Hematopoietic multipotent progenitor cell treated with erythropoietin and hydrocortisone succinate and interleukin-3 and kit ligand, for 15 days (in vitro differentiated cells): ENCODE data around the gene LONP2.
"Not testable (repeated sequence)": the region's sequence is repeated elsewhere in the genome, so short reads cannot be mapped to it uniquely, and the experiment has no call there.

Experiments used
- DNase-seq: peaks from one replicate; pipeline ENCODE4 v3.0.0-alpha.2; 2015; ENCODE audit warnings: low spot score

The LONP2 gene

DNA sequence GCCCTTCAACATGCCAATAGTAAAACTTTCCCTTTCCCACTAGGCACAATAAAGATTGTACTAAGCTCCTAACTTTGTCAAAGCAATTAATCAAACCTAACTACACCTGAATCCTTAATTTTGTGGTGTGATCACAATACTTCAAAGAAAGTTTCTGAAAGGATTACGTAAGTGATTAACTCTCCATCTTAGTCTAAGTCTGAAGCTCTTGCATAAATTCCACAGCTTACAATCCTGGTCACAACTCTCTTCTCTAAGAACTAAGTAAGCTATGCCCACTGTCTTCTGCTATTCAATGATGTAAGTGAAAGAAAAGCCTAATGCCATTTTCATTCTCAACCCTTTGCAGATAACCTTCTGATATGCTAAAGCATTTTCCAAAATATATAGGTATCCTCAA, 125.7 kb downstream of the LONP2 start:
- DNase-seq: no peak

DNA sequence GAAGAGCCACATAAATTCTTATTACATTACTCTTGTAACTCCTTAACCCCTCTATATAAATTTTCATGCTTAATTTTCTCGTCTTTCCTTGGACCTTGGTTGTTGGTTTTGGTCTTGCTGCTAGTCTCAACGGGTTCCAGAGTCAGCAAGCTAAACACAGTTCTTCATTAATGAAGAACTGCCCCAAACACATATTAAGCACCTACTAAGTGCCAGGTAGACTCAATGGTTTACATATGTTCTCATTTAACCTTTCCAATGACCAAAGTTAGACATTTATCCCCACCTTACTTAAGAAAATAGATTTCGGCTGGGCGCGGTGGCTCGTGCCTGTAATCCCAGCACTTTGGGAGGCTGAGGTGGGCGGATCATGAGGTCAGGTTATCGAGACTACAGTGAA, 126.1 kb downstream of the LONP2 start:
- DNase-seq: no peak

DNA sequence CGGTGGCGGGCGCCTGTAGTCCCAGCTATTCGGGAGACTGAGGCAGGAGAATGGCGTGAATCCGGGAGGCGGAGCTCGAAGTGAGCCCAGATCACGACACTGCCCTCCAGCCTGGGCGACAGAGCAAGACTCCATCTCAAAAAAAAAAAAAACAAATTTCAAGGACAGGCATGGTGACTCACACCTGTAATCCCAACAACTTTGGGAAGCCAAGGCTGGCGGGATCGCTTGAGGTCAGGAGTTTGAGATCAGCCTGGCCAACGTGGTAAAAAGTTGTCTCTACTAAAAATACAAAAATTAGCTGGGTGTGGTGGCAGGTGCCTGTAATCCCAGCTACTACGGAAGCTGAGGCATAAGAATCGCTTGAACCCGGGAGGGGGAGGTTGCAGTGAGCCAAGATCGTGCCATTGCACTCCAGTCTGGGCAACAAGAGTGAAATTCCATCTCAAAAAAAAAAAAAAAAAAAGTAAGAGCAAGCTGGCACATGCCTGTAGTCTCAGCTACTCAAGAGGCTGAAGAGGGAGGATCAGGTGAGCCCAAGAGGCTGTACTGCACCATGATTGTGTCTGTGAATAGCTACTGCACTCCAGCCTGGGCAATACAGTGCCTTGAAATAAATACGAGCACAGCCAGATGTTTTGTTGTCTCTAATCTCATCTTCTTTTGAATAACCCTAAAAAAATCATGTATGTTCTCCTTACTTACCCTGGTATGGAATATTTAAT, 126.7 kb downstream of the LONP2 start:
- not testable (repeated sequence) for DNase-seq

DNA sequence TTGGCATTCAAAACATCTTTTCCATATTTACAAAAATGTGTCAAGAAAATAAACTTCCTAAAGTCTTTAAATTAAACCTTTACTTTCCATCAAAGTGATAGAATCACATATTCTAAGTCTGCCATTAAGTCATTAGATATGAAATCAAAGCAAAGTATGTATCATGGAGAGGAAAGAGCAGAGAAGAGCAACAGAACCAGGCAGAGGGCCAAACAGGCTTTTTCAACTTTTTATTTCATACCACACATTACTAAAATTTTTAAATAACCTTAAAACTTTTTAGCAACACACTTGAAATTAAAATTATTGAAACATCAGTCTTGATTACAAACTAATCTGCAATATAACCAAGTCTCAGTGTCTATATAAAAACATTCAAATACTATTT, 127.3 kb downstream of the LONP2 start:
- DNase-seq: no peak

DNA sequence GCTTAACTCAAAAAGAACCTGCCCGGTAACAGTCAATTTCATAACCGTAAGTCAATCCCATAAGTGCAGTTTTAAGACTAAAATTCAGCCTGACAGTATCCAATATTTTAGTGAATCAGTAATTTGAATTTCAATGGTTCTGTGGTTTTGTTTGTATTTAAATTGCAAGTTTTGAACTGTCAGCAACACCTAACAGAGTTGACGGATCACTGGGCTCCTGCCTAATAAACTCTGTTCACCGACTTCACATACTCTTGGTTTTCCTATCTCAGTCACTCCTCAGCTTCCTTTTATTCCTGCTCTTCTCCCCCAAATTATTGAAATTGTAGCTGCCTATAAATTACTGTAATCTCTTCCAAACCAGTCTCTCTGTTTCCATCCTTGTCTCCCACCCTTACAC, 128.6 kb downstream of the LONP2 start:
- no peak for DNase-seq

DNA sequence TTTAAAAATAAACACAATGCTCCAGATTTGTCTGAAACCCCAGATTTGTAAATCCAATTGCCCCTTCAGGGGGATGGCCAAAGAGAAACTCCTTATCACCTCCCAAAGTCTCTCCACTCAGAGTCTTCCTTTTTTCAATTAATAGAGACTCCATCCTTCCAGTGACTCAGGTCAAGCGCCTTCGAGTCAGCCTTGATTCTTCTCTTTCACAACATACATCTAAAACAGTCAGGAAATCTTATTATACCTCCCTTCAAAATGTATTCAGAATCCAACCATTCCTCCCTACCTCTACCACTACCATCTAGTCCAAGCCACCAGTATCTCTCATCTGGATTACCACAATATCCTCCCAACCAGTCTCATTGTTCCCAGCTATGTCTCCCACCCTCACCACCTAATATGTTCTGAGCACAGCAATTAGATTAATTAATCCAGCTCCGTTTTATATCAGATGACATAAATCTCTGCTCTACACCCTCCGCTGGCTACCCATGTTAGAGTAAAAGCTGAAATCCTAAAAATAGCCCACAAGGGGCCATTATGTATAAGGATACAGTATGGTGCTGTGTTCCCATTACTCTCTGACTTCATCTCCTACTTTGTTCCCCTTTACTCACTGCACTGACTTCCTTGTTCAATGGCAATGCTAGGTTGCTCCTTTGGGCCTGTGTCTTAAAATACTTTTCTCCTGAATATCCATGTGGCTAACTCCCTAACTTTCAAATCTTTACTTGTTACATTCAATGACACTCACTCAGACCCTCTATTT, 129.3 kb downstream of the LONP2 start:
- DNase-seq: no peak

DNA sequence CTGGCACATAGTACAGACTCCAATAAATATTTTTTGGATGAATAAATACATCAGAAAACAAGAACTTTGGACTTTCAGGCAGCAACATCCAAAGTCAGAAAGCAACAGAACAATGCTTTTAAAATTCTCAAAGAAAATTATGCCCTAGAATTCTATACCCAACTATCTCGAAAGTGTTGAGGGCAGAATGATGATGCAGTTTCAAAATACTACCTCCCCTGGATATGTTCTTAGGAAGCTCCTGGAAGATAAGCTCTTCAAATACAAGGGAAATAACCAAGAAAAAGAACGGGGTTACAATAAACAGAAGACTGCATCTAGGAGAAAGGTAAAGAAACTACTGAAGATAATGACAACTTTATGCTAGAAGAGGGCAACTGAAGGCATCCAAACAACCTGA, 130.2 kb downstream of the LONP2 start:
- no peak for DNase-seq

DNA sequence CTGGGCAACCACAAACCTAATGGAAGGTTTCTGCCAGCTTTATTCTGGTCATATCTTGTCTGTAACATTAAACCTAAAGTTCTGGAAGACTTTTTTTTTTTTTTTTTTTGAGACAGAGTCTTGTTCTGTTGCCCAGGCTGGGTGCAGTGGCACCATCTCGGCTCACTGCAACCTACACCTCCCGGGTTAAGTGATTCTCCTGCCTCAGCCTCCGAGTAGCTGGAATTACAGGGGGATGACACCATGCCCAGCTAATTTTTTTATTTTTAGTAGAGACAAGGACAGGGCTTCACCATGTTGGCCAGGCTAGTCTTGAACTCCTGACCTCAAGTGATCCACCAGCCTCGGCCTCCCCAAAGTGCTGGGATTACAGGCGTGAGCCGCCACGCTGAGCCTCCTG, 133.2 kb downstream of the LONP2 start:
- DNase-seq: not testable (repeated sequence)

DNA sequence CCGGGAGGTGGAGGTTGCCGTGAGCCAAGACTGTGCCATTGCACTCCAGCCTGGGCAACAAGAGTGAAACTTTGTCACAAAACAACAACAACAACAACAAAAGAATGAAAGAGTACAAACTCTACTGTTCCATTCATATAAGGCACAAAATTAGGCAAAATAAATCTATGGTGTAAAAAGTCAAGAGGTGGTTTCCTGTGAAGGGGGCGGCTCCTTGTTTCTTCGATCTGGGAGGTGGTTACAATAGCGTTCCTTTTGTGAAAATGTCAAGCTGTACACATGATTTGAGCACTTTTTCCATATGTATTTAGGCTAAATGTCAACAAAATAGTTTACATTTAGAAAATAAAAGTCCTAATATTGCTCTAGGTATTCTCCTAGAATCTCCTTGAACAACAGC, 134.2 kb downstream of the LONP2 start:
- DNase-seq: no peak

DNA sequence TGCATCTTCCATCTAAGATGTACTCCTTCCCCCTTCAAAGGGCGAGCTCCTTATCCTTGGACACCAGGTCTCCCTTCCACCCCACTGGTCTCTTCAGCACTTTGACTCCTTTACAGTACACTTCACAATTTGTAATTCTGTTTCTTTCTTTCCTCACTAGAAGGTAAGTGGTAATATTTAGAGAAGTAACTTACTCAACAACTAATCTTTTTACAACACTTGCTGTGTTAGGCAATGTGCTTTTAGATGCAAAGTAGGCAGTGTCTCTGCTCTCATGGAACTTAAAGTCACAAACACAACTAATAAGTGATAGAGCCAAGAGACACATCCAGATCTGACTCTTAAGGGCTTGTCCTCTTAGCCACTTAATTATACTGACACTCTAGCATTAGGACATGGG, 134.7 kb downstream of the LONP2 start:
- DNase-seq: no peak

DNA sequence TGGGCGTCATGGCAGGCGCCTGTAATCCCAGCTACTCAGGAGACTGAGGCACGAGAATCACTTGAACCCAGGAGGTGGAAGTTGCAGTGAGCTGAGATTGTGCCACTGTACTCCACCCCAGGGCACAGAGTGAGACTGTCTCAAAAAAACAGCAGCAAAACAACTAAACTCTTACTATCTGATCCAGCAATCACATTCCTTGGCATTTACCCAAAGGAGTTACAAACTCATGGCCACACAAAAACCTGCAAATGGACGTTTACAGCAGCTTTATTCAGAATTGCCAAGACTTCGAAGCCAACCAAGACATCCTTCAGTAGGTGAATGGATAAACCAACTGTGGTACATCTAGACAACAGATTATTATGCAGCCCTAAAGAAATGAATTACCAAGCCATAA, 137.1 kb downstream of the LONP2 start:
- no peak for DNase-seq

DNA sequence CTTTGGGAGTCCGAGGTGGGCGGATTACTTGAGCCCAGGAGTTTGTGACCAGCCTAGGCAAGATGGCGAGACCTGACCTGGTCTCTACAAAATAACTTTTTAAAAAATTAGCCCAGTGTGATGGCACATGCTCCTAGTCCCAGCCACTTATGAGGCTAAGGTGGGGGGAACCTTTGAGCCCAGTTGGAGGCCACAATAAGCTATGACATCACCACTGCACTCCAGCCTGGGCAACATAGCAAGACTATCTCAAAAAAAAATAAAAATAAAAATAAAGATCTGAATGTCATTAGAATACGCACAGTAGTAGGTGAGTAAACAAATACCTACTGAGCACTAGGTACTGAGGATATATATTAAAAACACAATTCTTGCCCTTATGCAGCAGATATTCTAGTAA, 138.0 kb downstream of the LONP2 start:
- no peak for DNase-seq

DNA sequence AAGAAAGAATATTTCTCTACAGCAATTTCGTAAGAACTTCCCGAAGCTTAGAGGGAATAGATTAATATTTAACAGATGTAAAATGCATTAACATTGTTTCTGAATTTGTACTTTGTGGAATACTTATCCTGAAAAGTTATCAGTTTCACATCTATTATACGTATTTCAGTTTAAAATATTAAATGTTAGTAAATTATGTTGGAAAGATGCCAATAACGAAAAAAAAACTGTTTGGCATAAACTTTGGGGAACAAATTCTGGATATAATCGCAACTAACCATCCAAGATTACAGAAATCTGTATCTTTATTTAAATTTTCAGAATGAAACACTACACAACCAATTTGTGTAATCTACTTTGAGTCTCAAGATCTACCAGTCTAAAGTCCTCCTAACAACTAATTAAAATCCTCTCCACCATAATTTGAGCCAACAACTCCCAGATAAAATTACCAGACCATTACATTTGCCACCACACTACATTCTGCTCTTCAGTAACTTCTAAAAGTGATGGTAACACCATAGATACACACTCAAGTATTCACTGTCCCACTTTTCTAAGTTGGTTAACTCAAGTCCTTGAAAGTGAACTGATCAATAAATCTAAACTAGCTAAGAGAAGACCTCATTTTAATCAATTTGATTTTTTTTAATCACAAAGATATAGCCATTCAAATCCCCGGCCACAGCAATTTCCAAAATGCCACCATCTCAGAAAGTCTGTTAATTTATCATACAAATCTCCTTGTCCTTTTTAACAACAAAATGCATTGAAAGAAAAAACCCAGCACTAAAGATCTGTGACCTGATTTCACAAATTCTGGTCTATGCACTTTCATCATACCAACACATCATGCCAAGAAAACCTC, 139.1 kb downstream of the LONP2 start:
- DNase-seq: no peak

DNA sequence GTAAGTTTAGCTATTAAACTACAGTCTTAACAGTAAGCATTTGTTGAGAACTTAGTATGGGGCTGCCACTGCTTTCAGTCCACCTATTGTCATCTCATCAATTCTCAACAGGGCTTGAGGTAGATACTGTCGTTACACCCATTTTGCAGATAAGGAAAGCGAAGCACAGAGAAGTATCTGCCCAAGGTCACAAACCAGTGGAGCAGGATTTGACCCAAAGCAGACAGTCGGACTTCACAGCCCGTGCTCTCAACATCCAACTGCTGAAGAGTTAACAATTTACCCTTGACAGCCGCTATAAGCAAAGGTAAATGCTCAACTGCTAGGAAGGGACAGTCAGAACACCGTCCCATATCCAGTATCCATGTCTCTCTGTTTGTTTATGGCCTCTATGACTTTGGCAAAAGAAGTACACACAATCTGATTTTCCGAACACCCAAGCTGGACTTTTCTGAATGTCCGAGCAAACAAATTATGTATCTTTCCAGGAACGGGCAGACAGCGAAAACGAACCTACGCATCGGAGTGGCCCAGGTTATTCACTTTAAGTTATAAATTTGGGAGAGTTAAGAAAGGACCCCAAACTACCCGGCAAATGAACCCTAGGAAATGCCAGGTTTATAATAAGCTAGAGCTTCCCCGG, 139.9 kb downstream of the LONP2 start:
- peak; percentile 23 for DNase-seq

DNA sequence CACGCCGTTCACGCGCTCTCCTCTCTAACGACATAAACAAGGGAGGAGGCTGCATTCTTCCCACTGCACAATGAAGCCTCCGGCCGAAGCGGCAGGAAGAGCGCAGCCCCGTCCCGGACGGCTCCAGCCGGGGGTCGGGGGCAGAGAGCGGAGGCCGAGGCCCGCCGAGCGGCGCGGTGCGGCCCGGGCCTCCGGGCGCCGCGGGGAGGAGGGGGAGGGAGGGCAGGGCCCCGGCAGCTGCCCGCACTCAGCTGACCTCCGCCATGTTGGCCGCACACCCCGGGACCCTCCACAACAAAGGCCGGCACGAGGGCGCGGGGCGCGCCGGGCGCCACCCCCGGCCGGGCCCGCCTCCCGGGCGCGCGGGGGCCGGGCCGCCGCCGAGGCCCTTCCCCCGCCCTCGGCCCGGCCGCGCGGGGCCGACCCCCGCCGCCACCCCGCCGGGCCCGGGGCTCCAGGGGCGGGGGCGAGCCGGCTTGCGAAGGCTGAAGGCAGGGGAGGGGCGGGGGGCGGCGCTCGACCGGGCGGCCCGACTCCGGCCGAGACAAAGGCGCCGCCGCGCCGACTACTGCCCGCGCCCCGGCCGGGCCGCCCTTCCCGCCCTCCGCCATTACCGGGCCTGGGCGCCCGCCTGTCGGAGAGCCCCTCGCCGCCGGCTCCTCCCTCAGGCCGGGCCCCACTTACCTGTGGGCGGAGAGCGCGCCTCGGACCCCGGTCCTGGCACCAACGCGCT, 140.6 kb downstream of the LONP2 start:
- no peak for DNase-seq

DNA sequence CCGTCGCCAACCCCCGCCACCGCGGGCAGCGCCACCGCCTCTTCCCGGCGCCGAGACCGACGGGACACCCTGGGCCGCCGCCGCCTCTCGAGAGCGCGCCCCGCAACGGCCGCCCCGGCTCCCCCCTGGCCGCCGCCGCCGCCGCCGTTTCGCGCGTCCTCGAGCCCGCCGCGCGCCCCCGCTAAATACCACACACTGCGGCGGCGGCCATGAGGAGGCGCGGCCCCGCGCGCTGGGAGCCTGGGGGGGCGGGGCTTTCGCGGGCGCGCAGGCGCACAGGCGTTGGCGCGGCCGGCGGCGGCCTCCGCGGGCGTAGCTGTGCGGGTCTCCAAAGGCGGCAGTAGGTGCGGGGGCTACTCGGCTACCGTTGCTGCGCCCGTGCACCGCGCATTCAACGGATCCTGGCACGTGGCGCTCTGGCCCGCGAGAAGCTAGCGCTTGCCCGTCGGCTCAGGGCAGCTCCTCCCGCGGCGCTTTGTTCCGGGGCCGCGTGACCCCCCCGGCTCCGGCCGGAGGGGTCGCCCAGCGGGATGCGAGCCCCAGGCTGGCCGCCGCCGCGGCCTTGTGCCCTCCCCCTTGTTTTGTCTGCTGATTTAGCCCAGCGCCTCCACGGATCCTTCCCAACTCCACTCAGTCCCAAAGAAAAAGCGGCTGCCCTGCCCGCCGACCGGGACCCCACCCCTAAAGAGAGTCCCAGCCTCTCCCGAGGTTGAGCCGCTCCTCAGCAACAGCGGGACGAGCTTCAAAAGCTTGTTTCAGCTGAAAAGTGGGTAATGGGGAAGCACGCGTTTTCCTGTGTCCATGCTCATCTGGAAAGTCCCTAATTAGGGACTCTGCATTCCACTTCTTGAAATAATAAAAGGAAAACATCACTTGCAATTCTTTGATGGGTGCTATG, 141.4 kb downstream of the LONP2 start, which contains the start of gene SIAH1:
SIAH1 (minus strand) TSS at position 161 of the 898 bp plus-strand sequence. CDS start 22,985 bp downstream, outside the sequence.
- DNase-seq: peak; percentile 87

DNA sequence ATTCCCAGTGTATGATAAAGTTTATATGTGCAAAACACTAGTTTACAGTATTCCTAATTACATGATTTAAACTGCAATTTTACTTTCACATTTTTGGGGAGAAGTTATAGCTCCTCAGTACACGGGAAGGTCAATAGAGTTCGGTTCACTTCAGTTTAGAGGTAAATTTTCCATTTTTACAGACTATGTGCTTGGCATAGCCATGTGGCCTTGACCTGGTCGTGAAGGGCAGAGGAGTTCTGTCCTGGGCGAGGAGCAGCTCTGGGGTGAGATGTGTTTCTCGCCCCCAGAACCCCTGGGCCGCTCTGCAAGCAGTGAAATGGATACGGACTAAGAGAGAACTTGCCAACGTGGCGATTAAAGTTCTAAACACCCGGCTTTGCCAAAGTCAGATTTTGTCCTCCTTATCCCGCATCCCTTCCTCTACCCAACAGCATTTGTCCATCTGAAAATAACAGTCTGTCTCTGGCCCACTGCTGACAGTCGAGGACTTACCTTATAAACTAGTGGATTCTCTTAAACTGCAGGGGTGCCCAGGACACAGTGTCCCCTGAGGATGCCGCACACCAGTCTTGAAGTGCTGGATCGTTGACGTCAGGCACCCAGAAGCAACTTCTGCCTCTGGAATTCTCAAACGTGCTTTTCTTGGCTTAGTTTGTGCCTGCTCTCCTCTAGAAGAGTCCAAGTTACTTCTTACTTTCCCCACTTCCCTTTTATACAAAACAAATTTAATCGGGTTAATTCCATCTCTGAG, 142.6 kb downstream of the LONP2 start:
- no peak for DNase-seq

DNA sequence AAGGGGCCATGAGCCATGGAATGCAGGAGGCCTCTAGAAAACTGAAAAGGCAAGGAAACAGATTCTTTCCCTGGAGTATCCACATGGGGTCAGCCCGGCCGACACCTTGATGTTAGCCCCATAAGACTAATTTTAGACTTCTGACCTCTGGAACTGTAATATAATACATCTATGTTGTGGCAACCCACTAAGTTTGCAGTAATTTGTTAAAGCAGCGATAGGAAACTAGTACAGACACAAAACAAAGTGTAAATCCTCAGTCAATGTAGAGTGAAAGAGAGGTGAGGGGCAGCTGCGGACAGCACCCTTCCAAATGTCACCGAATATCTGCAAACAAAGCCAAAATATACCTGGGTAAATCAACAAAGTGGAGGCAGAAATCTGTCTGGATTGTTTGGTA, 148.3 kb downstream of the LONP2 start:
- DNase-seq: no peak

DNA sequence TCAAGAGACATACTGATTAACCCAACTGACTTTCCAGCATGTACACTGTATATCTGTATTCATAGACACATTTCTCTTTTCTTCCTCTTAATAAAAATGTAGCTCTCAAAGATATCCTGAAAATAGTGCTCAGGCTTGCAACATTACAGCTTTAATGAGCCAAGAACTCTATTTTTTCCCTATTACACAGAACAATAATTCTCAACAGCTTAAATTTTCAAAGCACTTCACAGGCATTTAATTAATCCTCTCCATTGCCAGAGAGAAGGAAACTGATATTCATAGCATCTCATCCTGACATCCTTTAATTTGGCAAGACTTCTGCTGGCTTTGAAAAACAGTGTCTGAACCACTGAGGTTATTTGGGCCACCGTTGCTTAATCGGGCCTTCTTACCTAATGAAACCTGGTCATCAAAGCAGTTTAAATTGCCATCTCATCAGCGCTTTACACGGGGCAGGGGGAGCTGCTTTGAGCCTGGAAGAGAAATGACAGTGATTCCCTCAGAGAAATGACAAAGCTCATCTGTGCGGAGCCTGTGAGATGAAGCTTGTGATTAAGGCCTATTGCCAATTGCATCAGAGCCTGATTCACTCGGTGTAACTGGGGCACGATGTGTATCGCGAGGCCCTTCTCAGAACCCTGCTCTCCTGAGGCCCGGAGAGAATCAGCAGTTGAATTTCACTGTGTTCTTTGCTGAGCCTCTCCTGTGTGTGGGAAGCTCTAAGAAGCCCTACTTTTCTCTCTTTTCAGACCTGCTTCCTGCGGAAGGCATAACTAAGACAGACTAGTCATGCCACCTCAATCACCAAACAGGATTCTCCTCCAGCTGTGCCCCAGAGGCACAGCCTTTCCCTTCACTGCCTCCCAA, 149.6 kb downstream of the LONP2 start:
- DNase-seq: no peak
